ENCODE results near the gene ERGIC2.
"Not testable (repeated sequence)": the region's sequence is repeated elsewhere in the genome, so short reads cannot be mapped to it uniquely, and the experiment has no call there.

The ERGIC2 gene, protein sequence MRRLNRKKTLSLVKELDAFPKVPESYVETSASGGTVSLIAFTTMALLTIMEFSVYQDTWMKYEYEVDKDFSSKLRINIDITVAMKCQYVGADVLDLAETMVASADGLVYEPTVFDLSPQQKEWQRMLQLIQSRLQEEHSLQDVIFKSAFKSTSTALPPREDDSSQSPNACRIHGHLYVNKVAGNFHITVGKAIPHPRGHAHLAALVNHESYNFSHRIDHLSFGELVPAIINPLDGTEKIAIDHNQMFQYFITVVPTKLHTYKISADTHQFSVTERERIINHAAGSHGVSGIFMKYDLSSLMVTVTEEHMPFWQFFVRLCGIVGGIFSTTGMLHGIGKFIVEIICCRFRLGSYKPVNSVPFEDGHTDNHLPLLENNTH

DNA sequence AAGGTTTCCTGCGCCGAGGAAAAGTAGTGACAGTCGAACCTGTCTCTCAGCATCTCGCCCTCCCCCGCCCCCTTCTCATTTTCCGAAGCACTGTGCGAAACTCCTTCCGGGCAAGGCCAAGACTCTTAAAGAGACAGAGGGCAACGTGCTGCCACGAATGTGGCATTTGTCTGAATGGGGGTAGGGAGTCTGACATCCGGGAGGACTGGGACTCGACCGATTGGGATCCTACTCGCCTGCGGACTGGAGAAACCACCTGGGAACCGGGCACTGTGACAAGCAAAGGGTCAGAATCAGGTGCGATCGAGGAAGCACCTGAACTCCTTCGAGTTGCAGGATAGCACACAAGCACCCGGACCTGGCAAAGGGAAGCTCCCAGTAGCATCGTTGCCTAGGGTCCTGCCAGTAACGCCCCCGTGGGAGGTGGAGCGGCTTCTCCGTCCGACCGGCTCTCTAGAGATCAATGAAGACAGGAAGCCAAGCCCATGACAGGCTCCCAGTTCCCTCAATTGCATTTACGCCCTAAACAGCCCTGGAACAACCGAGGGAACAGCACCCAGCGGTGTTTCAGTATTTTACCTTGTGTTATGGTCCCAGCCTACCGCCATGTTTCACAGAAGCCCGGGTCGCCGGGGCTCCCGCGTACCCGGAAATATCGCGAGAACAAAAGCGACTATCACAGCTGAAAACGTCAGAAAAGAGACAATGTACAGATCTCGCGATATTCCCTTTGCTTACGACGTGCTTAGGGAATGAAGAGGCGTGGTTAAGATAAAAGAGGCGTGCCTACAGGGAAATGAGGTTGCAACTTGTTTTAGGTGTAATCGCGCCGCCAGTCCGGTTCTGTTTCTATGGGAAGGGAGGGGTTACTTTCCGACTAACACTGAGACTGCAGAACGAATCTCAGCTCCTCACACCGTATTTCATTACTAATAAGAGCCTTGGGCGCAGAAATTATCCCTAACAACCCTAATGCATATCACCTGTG lies at the start of gene ERGIC2:
Gene ERGIC2 (minus strand): TSS at position 637 of the 988 bp plus-strand sequence. CDS start 9,539 bp downstream, outside the sequence.
- in situ Hi-C loops (cut with MboI; ENCODE audit: low sequenced_read_pairs): no loop called here

DNA sequence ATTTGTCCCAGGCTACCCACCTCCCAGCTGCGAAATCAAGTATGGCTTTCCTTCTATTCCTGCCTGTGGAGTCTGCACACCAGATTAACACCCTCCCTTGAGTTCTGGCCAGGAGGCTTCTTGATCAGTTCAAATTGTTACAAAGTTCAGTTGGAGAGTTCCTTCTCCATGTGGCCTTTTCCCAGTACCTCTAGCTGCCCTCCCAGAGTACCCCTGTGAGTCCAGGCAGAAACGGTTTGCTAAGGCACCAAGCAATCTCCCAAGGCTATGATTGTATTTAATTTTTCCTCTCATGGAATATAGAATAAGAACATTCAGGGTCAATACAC lies 49.7 kb upstream of the ERGIC2 start:
- in situ Hi-C loops (cut with MboI; ENCODE audit: low sequenced_read_pairs): no loop called here

DNA sequence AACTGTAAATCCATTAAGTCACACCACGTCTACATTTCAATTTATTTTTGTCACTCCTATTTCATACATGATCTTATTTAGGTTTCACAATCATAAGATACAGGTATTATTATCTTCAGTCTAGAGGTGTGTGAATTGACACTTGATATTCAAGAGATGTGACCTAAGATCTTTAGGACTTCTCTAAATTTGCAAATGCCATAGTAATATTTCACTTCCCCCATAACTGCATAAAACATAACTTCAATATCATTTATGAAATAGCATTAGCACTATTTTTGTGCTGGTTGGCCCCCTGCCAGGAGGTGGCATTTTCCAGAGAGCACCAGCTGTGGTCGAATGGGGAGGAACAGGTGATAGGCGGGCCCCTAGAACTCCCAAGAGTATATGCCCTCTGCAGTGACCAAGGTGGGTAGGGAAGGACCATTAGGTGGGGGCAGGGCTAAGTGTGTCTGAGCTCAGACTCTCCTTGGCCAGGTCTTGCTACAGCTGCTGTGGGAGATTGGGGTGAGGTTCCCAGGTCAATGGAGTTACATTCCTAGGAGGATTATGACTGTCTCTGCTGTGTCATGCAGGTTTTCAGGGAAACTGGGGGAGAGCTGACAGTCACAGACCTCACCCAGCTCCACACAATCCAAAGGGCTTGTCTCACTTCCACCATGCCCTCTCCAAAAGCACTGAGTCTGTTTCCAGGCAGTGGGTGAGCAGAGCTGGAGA lies 49.2 kb upstream of the ERGIC2 start:
- in situ Hi-C loops (cut with MboI; ENCODE audit: low sequenced_read_pairs): no loop called here

DNA sequence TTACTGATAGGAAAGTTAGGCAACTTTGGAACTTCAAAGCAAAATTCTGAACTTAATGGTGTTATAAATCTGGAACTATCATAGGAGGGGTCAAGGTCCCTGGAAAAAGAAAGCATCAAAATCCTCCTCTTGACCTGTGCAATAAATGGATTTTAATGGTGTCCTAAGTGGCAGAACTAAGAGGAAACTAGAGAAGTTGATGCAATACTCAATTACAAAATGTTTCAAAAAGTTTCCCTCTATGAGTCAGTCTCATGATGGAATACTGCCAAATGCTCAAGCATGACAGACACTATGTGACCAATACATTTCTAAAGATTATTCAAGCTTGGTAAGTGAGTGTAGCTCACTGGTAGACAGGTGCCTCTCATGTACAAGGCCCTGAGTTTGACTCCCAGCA lies 47.7 kb upstream of the ERGIC2 start:
- in situ Hi-C loops (cut with MboI; ENCODE audit: low sequenced_read_pairs): no loop called here

DNA sequence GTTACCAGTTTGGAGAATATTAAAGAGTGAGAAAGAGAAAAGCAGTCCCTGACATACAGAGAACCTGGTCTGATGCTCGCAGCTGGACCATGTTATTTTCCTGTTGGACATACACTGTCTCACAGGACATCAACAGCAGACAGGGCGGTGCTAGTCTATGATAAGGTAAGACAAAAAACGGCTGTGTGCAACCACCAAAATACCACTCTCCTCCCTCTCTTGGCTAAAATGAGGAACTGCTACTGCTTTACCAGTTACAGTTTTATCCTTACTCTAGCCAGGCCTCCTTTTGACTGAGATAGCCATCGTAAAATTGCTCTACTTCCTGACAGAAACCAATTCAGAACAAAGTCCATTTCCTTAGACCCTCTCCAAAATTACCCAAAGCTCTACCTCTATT lies 47.0 kb upstream of the ERGIC2 start:
- in situ Hi-C loops (cut with MboI; ENCODE audit: low sequenced_read_pairs): no loop called here

DNA sequence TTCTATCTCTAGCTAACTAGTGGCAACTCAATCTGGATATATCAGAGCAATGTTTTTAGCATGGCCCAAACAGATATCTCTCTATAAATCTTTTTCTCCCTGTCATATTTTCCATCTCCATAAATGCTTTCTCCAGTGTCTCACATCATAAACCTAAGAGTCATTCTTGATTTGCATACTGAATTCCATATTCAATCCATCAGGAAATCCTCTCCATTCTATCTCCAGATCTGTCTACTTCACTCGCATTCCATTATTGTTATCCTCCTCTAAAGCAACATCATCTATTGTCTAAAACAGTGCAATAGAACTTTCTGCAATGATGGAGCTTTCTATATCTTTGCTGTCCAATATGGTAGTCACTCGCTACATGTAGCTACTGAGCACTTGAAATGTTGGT lies 45.5 kb upstream of the ERGIC2 start:
- in situ Hi-C loops (cut with MboI; ENCODE audit: low sequenced_read_pairs): no loop called here

DNA sequence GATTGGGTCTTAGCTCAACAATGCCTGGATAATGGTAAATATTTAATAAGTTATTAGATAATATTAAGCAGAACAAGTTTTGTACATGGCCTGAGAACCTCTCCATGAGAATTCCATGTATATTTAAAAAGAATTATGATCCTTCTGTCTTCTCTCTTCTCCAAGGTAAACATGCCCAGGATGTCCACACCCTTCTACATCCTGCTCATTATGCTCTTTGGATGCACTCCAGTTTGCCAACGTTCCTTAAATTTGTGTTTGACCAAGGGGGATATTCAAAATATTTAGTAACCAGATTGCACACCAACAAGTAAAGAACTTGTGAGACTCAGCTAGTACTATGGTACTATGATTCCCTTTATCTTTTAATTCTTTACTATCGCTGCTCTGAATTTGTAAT lies 44.8 kb upstream of the ERGIC2 start:
- in situ Hi-C loops (cut with MboI; ENCODE audit: low sequenced_read_pairs): no loop called here

DNA sequence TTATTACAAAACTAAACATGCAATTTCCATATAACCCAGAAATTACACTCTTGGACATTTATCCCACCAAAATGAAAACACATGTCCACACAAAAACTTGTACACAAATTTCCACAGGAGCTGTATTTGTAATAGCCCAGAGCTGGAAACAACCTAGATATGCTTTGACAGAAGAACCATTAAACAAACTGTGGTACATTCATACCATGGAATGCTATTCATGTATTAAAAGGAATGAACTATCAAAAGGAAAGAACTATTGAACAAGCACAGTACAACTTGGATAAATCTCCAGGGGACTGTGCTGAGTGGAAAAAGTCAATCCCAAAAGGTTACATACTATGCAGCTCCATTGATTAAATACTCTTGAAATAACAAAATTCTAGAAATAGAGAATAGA lies 35.8 kb upstream of the ERGIC2 start:
- in situ Hi-C loops (cut with MboI; ENCODE audit: low sequenced_read_pairs): no loop called here

DNA sequence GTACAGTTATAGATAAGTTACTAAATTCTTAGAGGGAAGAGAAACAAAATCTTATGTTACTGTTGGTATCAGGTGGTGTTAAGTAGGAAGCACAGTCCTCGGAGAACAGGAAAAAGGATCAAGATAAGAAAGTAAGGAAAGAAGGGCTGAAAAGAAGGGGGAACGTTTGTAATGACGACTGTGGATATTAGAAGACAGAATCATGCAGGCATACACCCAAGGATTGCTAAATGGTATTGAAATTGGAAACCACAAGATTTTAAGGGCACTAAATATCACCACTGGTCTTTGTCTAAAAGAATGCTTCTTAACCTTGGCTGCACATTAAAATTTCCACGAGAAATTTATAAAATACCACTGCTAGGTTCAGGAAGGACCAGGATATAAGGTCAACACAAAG lies 34.1 kb upstream of the ERGIC2 start:
- in situ Hi-C loops (cut with MboI; ENCODE audit: low sequenced_read_pairs): no loop called here

DNA sequence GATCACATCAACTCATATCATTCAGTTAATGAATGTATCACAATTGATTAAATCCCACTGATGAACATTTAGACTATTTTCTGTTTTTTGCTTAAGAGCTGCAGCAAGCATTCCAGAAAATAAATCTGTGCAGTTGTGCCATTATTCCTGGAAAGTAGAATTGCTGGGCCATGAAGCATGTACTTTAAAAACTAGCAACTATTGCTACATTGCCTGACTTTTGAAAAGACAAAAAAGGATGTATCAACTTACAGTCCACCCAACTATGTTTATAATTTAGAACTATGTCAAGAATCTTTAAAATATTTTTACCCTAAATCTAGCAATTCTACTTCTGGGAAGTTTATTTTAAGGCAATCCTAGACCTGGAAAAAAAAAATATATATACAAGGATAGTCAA lies 33.4 kb upstream of the ERGIC2 start:
- in situ Hi-C loops (cut with MboI; ENCODE audit: low sequenced_read_pairs): no loop called here

DNA sequence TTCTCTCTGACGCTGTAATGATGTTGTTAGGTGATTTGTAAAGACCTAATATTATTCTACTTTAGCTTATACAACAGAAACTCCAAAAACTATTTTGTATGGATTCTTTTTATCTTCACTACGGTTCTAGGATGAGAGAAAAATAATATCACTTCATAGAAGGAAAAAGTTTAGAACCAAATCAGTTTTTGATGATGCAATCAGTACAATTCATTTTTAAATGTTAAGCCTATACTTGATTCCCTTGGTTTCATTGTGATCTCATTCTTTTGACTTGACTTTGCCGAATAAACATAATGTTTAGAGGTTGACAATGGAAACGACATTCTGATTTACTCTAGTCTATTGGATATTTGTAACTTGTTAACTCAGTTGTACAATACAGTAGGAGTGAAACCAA lies 24.6 kb upstream of the ERGIC2 start:
- in situ Hi-C loops (cut with MboI; ENCODE audit: low sequenced_read_pairs): no loop called here

DNA sequence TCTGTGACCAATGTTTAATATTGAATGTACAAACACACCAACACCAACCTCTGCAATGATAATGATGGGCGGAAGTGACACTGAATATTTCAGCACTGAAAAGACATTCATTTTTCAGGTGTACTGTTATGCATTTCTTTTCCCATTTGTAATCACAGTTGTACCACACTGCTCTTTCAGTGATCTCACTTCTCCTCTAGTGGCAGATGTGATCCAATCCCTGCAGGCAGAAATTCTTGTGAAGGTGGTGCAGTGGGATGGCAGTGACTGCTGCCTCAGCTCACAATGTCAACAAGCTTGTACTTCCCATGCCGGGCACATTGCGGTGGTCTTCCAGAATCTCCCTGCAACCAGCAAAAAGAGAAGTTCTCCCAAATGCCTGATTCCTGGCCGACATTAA lies 23.0 kb upstream of the ERGIC2 start:
- in situ Hi-C loops (cut with MboI; ENCODE audit: low sequenced_read_pairs): no loop called here

DNA sequence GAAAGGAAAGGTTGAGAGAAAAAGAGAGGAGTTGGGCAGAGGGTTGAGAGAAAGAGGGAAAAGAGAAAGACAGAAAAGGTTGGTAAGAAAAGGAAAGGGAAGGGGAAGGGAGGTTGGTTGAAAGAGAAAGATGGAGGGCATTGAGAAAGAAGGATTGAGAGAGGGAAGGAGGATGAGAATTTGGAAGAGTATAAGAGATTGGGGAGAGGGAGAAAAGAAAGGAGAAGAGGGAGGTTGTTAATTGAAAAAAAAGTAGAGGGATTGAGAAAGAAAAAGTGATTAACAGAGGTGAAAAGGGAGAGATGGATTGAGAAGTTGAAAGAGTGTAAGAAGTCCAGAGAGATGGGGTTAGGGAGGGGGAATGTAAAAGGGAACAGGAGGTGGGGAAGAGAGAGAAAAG lies 21.5 kb upstream of the ERGIC2 start:
- in situ Hi-C loops (cut with MboI; ENCODE audit: low sequenced_read_pairs): no loop called here

DNA sequence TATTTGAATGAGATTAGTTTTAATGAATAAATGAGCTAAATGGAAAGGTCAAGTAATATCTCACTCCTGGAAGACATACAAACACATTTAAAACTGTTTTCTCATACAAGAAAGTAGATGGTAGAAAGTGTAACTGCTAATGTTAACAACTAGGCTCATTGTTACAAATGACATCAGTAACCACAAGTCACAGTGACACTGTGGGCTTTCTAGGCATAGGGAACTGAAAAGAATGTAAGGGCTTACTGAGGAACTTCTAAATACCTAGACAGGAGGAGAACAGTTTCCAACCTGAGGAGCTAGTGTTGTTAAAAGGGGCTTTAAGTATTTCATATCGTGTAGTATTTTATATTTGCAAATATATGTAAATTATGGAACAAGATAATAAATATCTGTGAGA lies 17.5 kb upstream of the ERGIC2 start:
- in situ Hi-C loops (cut with MboI; ENCODE audit: low sequenced_read_pairs): no loop called here

DNA sequence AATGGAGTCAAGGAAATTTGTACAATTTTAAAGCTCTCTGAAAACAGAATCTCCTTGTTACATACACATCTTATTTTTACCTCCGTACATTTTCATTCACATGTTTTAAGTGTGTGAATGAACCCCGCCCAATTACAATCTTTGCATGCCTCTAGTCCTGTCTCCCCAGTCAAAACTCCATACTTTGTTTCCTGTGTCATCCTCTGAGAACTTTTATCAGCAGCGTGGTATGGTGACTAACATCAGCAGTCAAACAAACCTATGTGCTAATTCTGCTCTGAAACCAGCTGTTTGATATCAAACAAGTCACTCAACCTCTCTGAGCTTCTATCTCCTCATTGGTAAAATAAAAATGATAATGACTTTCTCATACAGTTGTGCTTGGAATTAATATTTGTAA lies 15.8 kb upstream of the ERGIC2 start:
- in situ Hi-C loops (cut with MboI; ENCODE audit: low sequenced_read_pairs): no loop called here

DNA sequence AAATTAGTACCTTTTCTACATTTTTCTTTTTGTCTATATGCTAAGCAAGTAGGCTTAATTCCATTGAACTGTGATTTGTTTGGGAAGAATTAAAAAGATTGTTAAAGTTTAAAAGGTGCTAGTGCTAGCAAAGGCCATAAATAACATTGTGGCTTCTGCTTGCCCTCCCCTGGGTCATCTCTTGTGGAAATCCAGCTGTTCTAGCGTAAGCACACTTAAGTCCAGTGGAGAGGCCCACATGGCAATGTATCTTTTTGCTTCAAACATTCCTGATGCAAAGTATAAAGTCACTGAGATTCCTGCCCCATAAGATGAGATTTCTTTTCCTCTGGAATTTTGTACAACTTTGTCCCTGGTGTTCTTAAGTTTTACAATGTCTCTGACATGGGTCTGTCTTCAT lies 14.4 kb upstream of the ERGIC2 start:
- in situ Hi-C loops (cut with MboI; ENCODE audit: low sequenced_read_pairs): no loop called here

DNA sequence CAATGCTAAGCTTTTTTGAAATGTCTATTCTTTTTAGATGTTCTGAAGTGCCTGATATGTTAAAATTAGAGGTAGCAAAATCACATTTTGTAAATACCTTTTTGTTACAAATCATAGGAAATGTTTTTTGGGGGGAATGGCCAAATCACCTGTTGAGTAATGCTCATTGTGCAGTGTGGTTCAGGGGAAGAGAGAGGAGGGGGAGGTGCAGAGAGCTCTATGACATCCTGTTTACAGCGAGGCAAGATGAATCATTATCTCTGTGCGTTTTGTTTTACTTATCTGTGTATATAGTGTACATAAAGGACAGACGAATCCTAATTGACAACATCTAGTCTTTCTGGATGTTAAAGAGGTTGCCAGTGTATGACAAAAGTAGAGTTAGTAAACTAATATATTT lies 9.4 kb upstream of the ERGIC2 start:
- in situ Hi-C loops (cut with MboI; ENCODE audit: low sequenced_read_pairs): not testable (repeated sequence)

DNA sequence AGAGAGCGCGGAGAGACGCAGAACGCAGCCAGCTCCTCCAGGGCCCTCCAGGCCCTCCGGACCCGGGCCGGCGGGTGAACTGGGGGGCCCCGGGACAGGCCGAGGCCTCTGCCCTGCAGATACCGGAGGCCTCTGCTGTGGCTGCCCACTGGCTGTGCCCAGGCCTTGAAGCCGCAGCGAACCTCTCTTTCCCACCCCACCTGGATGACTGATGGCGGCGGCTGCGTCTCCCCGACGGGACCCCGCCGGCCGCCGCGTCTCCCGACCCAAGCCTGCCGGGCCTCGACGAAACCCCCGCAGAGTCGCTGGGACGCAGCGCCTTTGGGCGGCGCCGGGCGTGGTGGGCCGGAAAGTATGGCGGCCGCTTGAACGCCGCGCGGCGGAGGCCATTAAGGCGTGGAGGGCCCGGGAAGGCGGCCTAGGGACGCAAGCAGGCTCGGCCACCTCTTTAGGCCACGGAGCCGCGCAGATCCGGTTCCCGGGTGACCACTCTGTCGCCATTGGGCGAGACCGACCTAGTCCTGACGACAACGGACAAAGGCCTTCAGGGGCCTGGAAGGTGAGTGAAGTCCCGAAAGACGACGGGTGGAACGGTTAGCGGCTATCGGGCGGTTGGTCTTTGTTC lies 8.4 kb upstream of the ERGIC2 start:
- in situ Hi-C loops (cut with MboI; ENCODE audit: low sequenced_read_pairs): no loop called here

DNA sequence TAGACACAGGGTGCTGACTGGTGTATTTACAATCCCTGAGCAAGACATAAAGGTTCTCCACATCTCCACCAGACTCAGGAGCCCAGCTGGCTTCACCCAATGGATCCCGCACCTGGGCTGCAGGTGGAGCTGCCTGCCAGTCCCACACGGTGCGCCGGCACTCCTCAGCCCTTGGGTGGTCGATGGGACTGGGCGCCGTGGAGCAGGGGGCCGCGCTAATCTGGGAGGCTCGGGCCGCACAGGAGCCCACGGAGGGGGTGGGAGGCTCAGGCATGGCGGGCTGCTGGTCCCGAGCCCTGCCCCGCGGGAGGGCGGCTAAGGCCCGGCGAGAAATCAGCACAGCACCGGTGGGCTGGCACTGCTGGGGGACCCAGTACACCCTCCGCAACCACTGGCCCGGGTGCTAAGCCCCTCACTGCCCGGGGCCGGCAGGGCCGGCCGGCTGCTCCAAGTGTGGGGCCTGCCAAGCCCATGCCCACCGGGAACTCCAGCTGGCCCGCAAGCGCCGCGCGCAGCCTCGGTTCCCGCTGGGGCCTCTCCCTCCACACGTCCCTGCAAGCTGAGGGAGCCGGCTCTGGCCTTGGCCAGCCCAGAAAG lies 5.2 kb upstream of the ERGIC2 start:
- in situ Hi-C loops (cut with MboI; ENCODE audit: low sequenced_read_pairs): not testable (repeated sequence)

DNA sequence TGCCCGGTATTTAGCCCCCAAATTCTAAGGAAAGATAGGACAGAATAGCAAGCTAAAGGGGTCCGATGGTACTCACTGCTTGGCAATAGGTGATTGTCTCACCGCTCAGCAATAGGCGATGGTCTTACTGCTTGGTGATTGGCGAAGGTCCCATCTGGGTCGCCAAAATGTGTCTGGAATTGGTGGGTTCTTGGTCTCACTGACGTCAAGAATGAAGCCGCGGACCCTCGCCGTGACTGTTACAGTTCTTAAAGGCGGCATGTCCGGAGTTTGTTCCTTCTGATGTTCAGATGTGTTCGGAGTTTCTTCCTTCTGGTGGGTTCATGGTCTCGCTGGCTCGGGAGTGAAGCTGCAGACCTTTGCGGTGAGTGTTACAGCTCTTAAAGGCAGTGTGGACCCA lies 4.2 kb upstream of the ERGIC2 start:
- in situ Hi-C loops (cut with MboI; ENCODE audit: low sequenced_read_pairs): not testable (repeated sequence)

DNA sequence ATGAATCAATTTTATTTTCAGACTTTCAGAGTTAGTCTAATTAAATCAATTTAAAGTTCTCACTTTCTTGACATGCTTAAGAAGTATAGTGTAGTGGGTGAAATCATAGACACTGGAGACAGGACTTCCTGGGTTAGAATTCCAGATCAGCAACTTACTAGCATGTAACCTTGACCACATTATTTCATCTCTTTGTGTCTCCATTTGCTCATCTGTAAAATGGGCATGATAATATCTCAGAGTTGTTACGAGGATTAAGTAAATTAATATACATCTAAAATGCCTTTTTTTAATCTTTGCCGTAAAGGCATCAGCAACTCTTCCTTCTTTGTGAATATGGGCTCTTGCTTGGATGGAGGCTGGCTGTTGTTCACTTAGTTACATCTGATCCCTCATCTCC lies 1.3 kb upstream of the ERGIC2 start:
- in situ Hi-C loops (cut with MboI; ENCODE audit: low sequenced_read_pairs): no loop called here

Data from HL-60/S4 (cell line).